NCI-H1092 (cell line): ENCODE measurements around the gene KIDINS220.

Experiments used
- DNase-seq: peaks from one replicate; lab custom pipeline; 2025; lab: John Stamatoyannopoulos, UW

Gene KIDINS220

DNA sequence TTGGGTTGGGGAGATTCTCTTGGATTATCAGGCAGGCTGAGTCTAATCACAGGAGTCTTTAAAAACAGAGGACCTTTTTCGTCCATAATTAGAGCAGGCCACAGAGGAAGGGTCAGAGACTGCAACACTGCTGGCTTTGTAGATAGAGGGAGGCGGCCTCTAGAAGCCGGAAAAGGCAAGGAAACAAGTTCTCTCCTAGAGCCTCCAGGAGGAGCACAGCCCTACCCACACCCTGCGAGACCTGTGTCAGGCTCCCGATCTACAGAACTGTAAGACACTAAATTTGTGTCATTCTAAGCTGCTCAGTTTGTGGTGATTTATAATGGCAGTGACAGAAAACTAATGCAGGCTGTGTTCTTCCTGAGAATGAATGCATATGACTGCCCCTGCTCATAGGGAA is 140.2 kb downstream of the KIDINS220 start:
- DNase-seq, result no peak

DNA sequence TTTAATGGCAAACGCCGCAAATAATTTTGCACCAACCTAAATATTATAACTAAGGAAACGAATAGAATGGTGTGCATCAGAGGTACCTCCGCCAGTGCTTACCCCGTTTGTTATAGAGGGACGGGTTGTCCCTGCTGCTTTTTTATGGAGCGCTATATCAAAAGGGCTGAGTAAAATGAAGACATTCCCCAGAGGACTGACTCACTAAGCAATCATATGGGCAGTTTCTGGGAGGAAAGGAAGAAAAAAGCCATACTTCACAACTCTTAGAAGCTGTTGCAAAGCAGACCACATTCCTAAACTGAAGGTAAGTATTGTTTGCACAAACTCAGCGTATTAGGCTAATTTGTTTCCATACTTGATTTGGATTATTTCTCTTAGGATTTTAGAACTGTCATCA is 142.7 kb downstream of the KIDINS220 start:
- no peak for DNase-seq

DNA sequence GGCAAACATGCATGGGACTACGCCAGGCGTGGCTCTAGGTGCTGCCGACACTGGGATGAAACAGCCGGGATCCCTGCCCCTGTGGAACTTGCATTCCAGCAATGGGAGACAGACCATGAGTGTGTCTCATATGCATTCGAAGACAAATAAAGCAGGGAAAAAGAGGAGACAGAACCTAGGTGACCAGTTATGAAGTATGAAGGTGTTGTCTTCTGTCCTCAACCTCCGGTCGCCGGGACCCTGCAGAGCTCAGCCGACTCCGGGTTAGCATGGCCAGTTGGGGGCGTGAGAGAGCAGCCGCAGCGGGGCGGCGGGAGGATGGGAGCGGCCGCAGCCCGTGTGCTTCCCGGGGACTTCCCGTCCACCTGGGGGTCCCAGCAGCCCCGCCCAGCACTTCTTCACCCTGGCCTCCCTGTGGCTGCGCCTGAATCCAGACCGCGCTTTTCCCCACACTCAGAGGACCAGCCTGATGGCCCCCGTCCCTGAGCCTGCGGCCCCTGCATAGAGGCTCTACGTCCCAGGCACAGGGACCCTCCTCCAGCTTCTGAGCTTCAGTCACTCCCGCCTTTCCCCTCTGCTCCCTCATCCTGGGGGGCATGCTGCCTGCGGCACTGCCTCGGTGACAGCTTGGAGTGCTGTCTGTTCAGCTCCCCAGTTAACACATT is 144.1 kb downstream of the KIDINS220 start:
- DNase-seq, result no peak

DNA sequence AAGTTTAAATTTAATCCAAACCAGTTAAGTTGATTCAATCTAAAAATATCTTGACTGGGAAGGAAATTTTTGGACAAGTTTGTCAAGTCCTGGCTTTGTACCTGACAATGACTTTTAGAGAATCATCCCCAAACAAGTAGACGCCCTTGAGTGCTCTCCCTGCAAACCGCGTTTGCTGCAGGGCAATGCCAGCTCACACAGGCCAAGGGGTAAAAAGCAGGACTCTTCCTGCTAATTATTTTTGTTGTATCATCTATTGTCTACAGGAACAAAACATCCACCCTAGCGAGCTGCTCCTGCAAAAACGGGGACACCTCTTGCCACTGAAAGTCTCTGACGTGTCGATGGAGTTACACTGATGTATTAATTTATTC is 144.6 kb downstream of the KIDINS220 start:
- DNase-seq, result no peak

DNA sequence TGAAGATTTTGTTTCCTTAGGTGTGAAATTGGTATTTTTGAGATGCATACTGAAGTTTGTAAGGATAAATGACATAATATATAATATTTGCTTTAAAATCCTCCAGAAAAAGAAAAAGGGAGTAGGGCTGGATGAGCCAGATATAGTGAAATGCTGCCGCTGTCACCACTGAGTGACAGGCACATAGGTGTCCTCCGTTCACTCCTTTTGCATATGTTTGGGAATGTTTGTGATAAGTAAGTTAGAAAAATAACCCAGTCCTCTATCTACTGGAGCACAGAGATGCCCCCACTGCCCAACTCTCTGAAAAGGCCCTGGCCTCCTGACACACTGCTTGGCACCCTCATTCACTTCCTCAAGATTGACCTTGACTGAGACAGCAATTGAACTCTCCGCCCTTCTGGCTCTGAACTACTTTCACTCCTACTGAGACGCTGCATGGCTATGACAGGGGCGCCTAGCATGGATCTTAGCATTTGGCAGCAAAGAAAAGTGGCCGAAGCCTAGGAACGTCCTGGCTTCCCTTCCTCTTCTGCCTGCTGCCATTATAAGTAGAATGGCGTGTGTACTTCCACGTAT is 145.5 kb downstream of the KIDINS220 start:
- DNase-seq, result no peak

DNA sequence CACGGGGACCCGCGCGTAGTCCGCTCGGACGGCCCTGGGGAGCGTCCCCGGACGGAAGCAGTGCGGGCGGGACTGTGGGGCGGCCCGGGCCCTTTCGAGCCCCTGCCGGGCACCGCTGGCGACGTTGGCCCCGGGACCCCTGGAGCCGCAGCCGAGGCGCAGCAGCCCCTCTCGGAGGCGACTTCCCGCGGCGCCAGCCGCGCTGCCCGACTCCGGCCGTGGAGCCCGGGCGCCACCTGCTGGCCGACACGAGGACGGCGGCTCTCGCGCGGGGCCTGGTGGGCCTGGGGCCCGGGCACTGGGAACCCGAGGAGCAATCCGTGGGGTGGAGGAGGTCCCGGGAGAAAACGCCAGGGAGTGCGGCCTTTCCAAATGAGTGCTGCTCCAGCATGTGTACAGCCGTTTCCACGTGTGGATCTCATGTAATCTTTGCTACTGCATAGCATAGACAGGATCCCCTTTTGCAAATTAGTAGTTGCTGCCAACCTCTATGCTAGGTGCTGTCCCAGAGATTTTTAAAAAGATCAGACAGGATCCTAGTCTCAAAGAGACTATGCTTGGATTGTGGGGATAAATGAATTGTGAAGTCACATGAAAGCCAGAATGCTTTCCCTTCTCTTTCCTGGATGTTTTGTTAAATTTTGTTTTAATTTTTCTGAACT is 151.6 kb downstream of the KIDINS220 start:
- DNase-seq, result peak; percentile 28

DNA sequence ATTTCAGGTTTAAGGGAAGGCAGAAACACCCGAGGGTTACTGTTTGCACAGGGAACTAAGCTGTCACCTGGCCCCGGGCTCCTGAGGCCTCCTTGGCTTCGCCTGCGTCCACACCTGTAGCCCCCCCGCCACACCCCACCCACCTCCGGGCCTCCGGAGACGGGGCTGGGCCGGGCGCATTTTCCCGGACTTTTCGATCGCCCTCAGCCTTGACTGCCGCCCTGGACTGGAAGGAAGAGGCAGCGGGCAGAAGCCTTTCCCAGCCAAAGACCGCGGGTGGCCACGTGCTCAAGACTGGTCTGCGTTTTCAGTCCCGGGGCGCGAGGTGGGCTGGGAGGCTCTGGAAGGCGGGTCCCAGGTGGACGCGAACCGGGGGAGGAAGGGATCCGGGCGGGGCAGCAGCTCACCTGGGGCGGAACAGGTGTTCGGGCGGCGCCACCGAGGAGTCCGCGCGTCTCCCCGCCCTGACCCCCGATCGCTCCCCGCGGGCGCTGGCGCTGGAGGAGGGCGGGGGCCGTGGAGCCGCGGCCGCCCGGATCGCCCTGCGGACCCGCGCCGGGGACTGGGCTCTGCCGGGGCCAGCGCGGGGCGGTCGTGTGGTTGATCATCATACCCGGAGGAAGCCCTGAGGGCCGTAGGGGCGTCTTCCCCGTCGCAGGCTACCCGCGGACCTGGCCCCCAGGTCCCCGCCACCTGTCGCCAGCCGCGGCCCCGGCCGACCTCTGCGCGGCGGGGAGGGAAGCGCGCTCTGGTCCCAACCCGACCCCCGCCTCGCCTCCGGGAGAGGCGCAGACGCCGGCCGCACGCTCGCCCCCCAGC is 152.3 kb downstream of the KIDINS220 start:
- peak; percentile 38 for DNase-seq

DNA sequence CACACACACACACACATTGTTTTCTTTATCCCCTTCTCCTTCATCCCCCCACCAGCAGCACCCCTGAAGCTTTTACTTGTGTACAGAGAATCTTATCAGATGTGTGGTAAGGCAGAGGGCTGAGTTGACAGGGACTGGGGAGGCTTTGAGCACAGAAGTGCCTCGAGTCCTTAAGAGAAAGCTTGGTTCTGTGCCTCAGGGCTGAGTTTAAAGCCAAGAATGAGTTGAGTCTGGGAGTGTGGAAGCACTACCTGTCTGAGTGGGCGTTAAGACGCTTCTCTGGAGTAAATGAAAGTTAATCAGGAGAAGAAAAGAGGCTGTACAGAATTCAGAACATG is 152.9 kb downstream of the KIDINS220 start:
- no peak for DNase-seq

DNA sequence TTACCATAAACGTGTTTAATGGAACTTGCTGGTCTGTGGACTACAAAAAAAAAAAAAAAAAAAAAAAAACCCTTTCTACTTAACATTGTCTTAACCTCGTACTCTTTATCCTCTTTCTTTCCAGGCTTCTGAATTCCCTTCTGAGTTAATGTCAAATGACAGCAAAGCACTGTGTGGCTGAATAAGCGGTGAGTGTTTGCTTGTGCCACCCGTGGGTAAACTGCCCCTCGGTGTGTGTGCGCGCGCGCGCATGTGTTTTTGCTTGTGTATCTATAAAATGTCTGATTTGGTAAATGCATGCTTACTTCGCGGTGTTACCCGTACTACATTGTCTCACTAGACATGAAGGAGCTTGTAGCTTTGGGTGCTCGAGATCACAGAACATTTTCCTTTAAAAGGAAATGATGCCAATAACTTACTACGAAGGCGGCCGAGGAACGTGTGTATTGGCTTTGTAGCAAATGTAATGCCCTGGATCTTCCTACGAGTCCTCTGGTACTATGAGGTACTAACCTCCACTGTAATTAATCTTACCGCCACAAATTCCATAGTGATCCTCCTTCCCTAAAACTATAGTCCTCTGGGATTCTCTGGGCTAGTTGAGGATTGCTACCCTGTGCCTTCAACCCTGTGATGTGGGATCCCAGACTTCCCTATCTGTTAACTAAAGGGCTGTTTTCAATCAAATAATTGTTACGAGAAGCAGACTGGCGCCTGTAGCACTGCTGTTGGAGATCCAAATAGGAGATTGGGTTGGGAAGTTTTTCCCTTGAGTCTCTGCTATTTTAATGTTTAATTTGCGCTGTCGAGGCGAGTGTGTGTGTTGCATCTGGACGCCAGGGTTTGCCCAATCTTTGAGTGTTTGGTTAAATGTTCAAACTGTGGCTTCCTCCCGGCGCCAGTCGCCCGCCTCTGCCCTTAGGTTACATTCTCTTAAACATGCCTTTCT is 154.4 kb downstream of the KIDINS220 start:
- no peak for DNase-seq

DNA sequence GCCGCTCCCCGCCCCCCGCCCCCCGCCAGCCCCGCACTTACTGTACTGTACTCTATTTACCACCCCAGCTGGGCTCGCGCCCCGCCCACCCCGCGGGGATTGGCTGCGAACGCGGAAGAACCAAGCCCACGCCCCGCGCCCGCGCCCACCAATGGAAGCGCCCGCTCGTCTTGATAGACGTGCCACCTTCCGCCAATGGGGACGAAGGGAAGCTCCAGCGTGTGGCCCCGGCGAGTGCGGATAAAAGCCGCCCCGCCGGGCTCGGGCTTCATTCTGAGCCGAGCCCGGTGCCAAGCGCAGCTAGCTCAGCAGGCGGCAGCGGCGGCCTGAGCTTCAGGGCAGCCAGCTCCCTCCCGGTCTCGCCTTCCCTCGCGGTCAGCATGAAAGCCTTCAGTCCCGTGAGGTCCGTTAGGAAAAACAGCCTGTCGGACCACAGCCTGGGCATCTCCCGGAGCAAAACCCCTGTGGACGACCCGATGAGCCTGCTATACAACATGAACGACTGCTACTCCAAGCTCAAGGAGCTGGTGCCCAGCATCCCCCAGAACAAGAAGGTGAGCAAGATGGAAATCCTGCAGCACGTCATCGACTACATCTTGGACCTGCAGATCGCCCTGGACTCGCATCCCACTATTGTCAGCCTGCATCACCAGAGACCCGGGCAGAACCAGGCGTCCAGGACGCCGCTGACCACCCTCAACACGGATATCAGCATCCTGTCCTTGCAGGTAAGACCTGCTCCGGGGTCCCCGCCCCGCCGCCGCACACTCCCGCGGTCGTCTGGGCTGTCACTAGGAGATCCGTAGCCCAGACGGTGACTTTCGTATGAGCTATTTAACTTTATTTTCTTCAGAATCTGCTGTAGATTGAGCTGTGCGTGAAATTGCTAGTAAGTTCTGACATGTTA is 155.4 kb downstream of the KIDINS220 start, which contains the start of gene ID2:
ID2 (plus strand) TSS at position 271 of the 907 bp plus-strand sequence; CDS start at position 381, 110 bp downstream.
- DNase-seq, result peak; percentile 95

DNA sequence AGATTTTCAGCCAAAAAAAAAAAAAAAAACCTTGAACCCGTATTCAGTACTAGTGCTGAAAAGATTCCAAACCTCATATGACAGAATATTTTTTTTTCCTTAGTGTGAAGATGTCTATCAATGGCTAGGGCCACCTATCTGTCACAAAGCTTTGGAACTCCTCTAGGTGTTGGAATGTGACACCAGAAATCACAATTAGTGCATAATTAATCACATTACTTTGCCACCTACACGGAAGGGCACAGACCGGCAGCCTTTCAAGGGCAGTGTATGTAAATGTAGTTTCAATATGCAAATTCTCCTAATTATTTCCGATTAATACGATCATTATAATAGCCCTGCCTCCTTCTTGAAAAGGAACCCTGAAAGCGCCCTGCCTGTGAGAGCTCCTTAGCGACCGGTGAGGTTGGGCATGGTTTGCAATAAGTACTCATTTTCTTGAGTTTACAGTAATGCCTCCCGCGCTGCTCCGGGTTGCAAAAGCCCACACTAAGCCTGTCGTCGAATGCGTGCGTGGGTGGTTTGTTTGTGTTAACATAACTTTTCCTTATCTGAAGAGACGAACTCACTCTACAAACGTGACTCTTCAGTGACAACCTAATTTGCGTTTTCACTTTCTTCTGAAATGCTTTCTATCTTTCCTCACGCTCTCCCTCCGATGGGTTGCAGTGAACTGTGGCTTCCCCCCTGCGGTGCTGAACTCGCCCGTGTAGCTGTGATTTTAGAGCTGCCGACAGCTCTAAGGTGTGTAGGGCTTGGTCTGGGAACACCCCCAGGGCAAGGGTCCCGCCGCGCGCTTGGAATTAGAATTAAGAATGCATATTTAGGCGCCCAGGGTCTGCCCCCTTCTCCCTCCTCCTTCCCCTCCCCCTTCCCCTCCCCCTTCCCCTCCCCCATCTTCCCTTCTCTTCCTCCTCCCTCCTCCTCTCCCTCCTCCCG is 156.3 kb downstream of the KIDINS220 start:
- peak; percentile 6 for DNase-seq

DNA sequence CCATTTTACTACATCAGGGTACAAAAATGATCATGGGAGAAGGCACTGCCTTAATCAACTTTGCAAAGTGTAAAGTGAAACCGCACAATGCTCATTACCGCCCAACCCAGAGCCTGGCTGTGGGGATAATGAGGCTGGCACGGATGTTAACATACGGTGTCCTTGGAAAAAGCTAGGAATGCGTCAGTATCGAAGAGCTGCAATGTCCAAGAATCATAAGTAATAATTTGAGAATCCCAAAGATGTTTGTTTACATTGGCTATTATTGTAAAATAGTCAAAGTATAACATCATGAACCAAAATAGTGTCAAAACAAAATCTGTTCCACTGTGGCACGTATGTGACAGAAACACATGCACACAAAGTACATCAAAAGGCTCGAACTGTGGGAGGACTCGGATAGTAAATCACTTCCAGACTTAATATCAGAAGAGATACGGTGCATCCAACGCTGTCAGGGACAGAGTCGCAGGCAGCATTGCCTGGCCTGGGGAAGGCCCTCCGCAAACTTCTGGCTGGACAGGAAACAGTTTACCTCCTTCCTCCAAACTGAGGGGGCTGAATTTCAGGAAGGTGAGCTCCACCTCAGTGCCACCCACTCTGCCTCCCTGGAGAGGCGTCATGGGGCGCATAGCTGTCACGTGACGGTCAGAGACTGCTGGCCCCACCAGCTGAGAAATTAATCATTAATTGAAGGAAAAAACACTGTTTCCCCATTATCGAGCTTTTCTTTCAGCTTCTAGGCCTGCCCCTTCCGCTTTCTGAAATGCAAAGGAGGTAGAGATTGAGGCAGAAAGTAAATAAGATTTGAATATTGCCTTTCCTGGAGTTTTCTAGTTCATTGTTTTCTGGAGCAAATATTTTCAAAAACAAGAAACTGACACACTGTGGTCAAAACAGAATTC is 157.3 kb downstream of the KIDINS220 start:
- DNase-seq, result peak; percentile 36

DNA sequence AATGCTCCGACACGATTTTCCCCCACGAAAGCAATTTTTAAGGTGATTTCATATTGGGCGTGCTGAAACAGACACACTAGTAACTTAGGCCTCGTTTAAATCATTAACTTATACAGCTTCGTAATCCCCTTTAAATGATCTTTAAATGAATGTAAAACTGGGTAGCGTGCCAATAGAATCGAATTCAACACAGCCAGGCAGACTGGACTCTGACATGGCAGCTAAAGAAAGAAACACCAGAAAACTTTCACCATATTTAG is 157.9 kb downstream of the KIDINS220 start:
- DNase-seq, result no peak
